OCI-LY3 (cell line): ENCODE measurements around the gene APOC1.

Experiments used
- EZH2phosphoT487 ChIP-seq: fragments of 200-600 bp; shearing (Covaris generic); IDR thresholded peaks from 2 replicates; pipeline ENCODE4 v1.6.1; 2018; ENCODE audit warnings: antibody characterized with exemption, mixed run types, low read depth
- TF ChIP-seq, protein P1 (sequence below): fragments of 200-600, 300-600 bp; sonication (generic); IDR thresholded peaks from 2 replicates; pipeline ENCODE4 v1.5.1; 2014; ENCODE audit warnings: antibody characterized with exemption, low read length, low read depth

DNA sequence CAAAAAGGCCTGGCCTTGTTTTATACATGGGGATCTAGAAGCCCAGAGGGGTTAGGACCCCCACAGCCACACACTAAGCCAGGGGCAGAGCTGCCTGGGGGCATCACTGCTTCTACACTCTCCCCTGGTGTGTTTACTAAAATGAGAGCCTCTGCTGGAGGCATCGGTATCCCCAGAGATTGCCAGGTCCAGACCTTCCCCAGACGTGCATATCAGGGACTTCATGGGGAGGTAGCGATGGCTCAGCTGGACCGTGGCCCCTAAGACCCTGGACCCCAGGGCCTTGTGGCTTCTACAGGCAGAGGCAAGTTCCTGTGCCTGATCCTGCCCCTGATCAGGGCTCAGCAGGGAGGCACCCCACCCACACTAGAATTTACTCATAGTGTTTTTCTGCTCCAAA, 54.3 kb downstream of the APOC1 start:
- TF ChIP-seq, protein P1, sequence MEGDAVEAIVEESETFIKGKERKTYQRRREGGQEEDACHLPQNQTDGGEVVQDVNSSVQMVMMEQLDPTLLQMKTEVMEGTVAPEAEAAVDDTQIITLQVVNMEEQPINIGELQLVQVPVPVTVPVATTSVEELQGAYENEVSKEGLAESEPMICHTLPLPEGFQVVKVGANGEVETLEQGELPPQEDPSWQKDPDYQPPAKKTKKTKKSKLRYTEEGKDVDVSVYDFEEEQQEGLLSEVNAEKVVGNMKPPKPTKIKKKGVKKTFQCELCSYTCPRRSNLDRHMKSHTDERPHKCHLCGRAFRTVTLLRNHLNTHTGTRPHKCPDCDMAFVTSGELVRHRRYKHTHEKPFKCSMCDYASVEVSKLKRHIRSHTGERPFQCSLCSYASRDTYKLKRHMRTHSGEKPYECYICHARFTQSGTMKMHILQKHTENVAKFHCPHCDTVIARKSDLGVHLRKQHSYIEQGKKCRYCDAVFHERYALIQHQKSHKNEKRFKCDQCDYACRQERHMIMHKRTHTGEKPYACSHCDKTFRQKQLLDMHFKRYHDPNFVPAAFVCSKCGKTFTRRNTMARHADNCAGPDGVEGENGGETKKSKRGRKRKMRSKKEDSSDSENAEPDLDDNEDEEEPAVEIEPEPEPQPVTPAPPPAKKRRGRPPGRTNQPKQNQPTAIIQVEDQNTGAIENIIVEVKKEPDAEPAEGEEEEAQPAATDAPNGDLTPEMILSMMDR: no peak
- TF ChIP-seq EZH2phosphoT487: no peak
